ENCODE data around the gene PEX14.

PEX14 gene

GRCh38 chr1:10650556-10651388, 176.0 kb downstream of the PEX14 start:
- no peak for DNase-seq (ENCODE audit: low spot score)

- DNase-seq (ENCODE audit: low spot score), result no peak
Observed at GRCh38 chr1:10651389-10651766, 176.6 kb downstream of the PEX14 start.

GRCh38 chr1:10651793-10652192, 177.0 kb downstream of the PEX14 start:
- no peak for DNase-seq (ENCODE audit: low spot score)

GRCh38 chr1:10652626-10653025, 177.9 kb downstream of the PEX14 start:
- no peak for DNase-seq (ENCODE audit: low spot score)

- DNase-seq (ENCODE audit: low spot score), result no peak
Observed at GRCh38 chr1:10653370-10654125, 178.8 kb downstream of the PEX14 start.

- no peak for DNase-seq (ENCODE audit: low spot score)
Observed at GRCh38 chr1:10655002-10655401, 180.3 kb downstream of the PEX14 start.

GRCh38 chr1:10656431-10656830, 181.7 kb downstream of the PEX14 start:
- no peak for DNase-seq (ENCODE audit: low spot score)

GRCh38 chr1:10657088-10657847, 182.5 kb downstream of the PEX14 start:
- DNase-seq (ENCODE audit: low spot score), result no peak

- no peak for DNase-seq (ENCODE audit: low spot score)
Observed at GRCh38 chr1:10658396-10659066, 183.8 kb downstream of the PEX14 start.

GRCh38 chr1:10659218-10659617, 184.5 kb downstream of the PEX14 start:
- no peak for DNase-seq (ENCODE audit: low spot score)

GRCh38 chr1:10659646-10660540, 185.1 kb downstream of the PEX14 start:
- DNase-seq (ENCODE audit: low spot score), result no peak

GRCh38 chr1:10661453-10661852, 186.7 kb downstream of the PEX14 start:
- no peak for DNase-seq (ENCODE audit: low spot score)

- DNase-seq (ENCODE audit: low spot score), result no peak
Observed at GRCh38 chr1:10662090-10662688, 187.4 kb downstream of the PEX14 start.

- no peak for DNase-seq (ENCODE audit: low spot score)
Observed at GRCh38 chr1:10662824-10663677, 188.3 kb downstream of the PEX14 start.

GRCh38 chr1:10663678-10664035, 188.9 kb downstream of the PEX14 start:
- DNase-seq (ENCODE audit: low spot score), result peak; percentile 47

GRCh38 chr1:10664251-10664650, 189.5 kb downstream of the PEX14 start:
- peak; percentile 11 for DNase-seq (ENCODE audit: low spot score)

- DNase-seq (ENCODE audit: low spot score), result no peak
Observed at GRCh38 chr1:10665226-10665625, 190.5 kb downstream of the PEX14 start.

GRCh38 chr1:10665930-10666850, 191.4 kb downstream of the PEX14 start:
- DNase-seq (ENCODE audit: low spot score), result peak; percentile 16

Measured in globus pallidus (tissue), 1 donor.